IMR-90 (cell line): ENCODE measurements around the gene CMSS1.

Source experiments
- BHLHE40 ChIP-seq: fragments of 150-350 bp; IDR thresholded peaks from 2 replicates; pipeline ENCODE4 v1.6.1; 2016; ENCODE audit warnings: mild to moderate bottlenecking, low read depth, low read length
- CEBPB ChIP-seq: IDR thresholded peaks from 2 replicates; pipeline ENCODE4 v1.6.1; 2012; ENCODE audit warnings: low read depth, low read length, improper control_type of control experiment
- FOS ChIP-seq: fragments of 150-350 bp; IDR thresholded peaks from 2 replicates; pipeline ENCODE4 v1.6.1; 2016; ENCODE audit warnings: low read depth, low read length
- MAFK ChIP-seq: IDR thresholded peaks from 2 replicates; pipeline ENCODE4 v1.6.1; 2012; ENCODE audit warnings: low read depth, low read length, improper control_type of control experiment
- MAZ ChIP-seq: IDR thresholded peaks from 2 replicates; pipeline ENCODE4 v1.6.1; 2012; ENCODE audit warnings: low read depth, mild to moderate bottlenecking, low read length, improper control_type of control experiment, moderate library complexity, borderline replicate concordance
- POLR2A ChIP-seq: IDR thresholded peaks from 2 replicates; pipeline ENCODE4 v1.6.1; 2012; ENCODE audit warnings: mild to moderate bottlenecking, low read depth, low read length
- RAD21 ChIP-seq: IDR thresholded peaks from 2 replicates; pipeline ENCODE4 v1.6.1; 2012; ENCODE audit warnings: low read length, improper control_type of control experiment
- RCOR1 ChIP-seq: IDR thresholded peaks from 2 replicates; pipeline ENCODE4 v1.6.1; 2012; ENCODE audit warnings: mild to moderate bottlenecking, low read length, improper control_type of control experiment; ENCODE audit not compliant: insufficient replicate concordance
- RFX5 ChIP-seq: IDR thresholded peaks from 2 replicates; pipeline ENCODE4 v1.8.0; 2012; ENCODE audit warnings: low read depth, mild to moderate bottlenecking, low read length, moderate library complexity
- SMC3 ChIP-seq: fragments of 150-350 bp; IDR thresholded peaks from 2 replicates; pipeline ENCODE4 v1.6.1; 2016; ENCODE audit warnings: low read depth, mild to moderate bottlenecking, antibody characterized with exemption, low read length, moderate library complexity
- TF ChIP-seq, protein P1 (sequence below): conservative IDR thresholded peaks from 2 replicates; pipeline ENCODE4 v1.5.1; 2012; ENCODE audit warnings: mild to moderate bottlenecking, low read depth, low read length, improper control_type of control experiment
- TF ChIP-seq, protein P2 (sequence below): fragments of 150-350 bp; IDR thresholded peaks from 2 replicates; pipeline ENCODE4 v1.6.1; 2016; ENCODE audit warnings: low read depth, mild to moderate bottlenecking, low read length, moderate library complexity, borderline replicate concordance
- TF ChIP-seq, protein P3 (sequence below): fragments of 150-350 bp; IDR thresholded peaks from 2 replicates; pipeline ENCODE4 v1.6.1; 2017; ENCODE audit warnings: mild to moderate bottlenecking, antibody characterized with exemption, low read length, low read depth

DNA sequence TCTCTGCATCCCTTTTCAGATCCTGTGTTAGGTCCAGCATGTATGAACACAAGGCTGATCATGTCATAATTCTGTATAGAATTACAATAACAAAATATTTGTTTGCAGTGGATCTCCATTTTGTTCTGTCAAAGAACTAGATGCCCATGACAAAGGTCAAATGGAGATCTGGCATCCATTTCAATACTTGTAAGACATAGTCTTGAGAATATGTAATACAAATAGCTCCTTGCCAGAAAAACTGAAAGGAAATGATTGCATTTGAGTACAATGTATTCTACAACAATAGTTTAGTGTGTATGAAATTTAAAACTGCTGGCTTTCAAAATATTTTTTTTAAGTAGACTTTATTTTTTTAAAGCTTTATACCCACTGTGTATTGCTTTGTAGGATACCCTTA is 101.1 kb downstream of the CMSS1 start:
- TF ChIP-seq FOS (no peak), RAD21 (no peak), POLR2A (no peak), MAFK (no peak), BHLHE40 (no peak), RFX5 (no peak), SMC3 (no peak), MAZ (no peak), CEBPB (no peak), RCOR1 (no peak)
- TF ChIP-seq, protein P1, sequence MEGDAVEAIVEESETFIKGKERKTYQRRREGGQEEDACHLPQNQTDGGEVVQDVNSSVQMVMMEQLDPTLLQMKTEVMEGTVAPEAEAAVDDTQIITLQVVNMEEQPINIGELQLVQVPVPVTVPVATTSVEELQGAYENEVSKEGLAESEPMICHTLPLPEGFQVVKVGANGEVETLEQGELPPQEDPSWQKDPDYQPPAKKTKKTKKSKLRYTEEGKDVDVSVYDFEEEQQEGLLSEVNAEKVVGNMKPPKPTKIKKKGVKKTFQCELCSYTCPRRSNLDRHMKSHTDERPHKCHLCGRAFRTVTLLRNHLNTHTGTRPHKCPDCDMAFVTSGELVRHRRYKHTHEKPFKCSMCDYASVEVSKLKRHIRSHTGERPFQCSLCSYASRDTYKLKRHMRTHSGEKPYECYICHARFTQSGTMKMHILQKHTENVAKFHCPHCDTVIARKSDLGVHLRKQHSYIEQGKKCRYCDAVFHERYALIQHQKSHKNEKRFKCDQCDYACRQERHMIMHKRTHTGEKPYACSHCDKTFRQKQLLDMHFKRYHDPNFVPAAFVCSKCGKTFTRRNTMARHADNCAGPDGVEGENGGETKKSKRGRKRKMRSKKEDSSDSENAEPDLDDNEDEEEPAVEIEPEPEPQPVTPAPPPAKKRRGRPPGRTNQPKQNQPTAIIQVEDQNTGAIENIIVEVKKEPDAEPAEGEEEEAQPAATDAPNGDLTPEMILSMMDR = no peak
- TF ChIP-seq, protein P2, sequence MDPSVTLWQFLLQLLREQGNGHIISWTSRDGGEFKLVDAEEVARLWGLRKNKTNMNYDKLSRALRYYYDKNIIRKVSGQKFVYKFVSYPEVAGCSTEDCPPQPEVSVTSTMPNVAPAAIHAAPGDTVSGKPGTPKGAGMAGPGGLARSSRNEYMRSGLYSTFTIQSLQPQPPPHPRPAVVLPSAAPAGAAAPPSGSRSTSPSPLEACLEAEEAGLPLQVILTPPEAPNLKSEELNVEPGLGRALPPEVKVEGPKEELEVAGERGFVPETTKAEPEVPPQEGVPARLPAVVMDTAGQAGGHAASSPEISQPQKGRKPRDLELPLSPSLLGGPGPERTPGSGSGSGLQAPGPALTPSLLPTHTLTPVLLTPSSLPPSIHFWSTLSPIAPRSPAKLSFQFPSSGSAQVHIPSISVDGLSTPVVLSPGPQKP = no peak
- TF ChIP-seq, protein P3, sequence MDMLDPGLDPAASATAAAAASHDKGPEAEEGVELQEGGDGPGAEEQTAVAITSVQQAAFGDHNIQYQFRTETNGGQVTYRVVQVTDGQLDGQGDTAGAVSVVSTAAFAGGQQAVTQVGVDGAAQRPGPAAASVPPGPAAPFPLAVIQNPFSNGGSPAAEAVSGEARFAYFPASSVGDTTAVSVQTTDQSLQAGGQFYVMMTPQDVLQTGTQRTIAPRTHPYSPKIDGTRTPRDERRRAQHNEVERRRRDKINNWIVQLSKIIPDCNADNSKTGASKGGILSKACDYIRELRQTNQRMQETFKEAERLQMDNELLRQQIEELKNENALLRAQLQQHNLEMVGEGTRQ = no peak
